GM12873 (cell line): Measurements from ENCODE around the gene PRRC2C.

Experiments used
- CTCF ChIP-seq: IDR thresholded peaks from 2 replicates; pipeline ENCODE4 v1.5.1; 2012; ENCODE audit warnings: low read depth, mild to moderate bottlenecking, moderate library complexity, low read length, control low read depth; ENCODE audit not compliant: insufficient read depth; ENCODE audit errors: missing control alignments

Gene PRRC2C

DNA sequence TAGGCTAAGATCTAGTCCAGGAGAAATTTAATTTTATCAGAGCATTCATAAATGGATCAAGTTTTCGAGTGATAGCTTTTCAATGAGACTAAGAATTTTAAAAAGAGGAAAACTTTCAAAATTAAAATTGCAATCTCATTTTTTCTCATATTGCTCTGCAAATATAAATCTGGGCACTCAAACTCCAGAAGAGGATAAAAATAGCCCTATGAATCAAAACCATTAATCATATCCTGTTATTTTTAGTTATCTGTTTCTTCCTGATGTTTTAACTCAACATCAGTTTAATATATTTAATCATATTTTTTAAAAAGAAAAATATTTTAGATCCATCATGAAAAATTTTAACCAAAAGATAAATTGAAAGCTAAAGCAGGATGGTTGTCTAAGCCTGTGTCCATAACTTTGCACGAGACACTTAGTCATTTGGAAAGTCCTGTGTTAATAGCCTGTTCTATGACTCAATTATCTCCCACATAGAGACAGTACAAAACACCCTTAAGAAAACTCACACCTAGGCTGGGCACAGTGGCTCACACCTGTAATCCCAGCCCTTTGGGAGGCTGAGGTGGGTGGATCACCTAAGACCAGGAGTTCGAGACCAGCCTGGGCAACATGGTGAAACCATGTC lies 17.1 kb upstream of the PRRC2C start:
- TF ChIP-seq CTCF: no peak

GRCh38 chr1:171470726-171471125 lies 14.6 kb upstream of the PRRC2C start:
- TF ChIP-seq CTCF: no peak

DNA sequence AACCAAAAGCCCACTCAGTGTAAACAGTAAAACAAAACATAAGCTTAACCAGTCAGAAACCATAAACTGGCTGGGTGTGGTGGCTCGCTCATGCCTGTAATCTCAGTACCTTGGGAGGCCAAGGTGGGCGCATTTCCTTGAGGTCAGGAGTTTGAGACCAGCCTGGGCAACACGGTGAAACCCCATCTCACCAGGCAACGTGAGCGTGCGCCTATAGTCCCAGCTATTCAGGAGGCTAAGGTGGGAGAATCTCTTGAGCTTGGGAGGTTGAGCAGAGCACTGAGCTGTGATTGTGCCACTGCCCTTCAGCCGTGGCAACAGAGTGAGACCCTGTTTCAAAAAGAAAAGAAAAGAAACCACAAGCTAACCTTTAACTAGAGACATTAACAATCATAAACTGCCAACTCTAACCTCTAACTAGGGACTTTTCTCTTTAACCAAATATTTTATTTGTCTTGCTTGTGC lies 13.1 kb upstream of the PRRC2C start:
- no peak for TF ChIP-seq CTCF

DNA sequence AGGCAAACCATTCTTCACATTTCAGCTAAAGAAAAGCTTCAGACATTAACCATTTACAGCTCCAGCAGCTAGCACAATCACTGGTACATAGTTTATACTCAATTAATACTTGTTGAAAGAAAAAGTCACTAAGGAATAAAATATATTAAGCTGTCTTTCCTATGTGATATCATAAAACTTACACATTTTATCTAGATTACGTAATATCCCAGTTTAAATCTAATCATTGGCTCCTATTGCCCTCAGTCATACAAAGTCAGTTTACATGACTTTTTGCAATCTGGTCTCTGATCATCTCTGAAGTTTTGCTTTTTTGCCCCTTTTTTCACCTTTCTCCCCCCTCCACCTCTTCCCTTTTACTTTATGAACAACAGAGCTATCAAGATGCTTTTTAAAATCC lies 8.5 kb upstream of the PRRC2C start:
- TF ChIP-seq CTCF: no peak

DNA sequence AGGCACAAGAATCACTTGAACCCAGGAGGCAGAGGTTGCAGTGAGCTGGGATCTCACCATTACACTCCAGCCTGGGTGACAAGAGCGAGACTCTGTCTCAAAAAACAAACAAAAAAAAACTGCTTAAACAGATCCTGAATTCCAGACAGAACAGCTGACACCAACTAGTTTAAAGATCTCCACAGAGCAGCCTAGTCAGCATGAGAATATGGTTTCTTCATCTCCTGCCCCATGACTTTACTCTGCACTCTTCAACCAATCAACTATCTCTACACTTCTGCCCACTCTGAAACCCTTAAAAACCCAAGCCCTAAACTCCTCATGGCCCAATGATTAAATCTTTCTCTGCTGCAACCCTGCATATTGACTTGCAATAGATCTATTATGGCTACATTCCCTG lies 7.5 kb upstream of the PRRC2C start:
- no peak for TF ChIP-seq CTCF

- no peak for TF ChIP-seq CTCF
Observed at GRCh38 chr1:171480035-171480434, 5.3 kb upstream of the PRRC2C start.

DNA sequence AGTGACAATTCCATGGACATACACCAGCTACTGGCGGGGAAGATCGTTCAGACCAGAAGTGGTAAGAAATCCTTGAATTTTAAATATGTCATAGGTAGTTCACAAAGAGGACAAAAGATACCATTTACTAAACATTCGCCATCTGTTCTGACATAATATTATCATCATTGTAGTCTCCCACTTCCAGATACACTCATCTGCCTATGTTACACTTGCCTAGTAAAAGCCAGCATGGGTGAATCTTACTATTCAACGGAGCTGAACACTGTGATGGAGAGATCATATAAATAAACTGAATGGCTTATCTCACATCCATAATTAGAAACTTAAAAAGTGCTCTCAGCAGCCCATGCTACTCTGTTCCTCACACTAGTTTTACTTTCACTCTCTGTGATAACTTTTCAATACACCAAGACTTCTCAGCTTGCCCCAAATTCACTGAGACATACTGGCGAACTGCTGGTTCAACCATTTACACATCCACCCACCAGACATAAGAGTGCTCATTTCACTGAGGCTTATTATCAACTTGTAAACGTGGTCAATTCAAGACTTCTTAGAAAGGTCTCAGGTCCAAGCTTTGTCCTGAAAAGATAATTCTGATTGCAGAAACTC lies 463 bp upstream of the PRRC2C start:
- no peak for TF ChIP-seq CTCF
